NCI-H128 (cell line): ENCODE data around the gene ANKS3.

Experiments used
- DNase-seq: peaks from one replicate; lab custom pipeline; 2025; ENCODE audit not compliant: unreplicated experiment; lab: John Stamatoyannopoulos, UW

Gene ANKS3

DNA sequence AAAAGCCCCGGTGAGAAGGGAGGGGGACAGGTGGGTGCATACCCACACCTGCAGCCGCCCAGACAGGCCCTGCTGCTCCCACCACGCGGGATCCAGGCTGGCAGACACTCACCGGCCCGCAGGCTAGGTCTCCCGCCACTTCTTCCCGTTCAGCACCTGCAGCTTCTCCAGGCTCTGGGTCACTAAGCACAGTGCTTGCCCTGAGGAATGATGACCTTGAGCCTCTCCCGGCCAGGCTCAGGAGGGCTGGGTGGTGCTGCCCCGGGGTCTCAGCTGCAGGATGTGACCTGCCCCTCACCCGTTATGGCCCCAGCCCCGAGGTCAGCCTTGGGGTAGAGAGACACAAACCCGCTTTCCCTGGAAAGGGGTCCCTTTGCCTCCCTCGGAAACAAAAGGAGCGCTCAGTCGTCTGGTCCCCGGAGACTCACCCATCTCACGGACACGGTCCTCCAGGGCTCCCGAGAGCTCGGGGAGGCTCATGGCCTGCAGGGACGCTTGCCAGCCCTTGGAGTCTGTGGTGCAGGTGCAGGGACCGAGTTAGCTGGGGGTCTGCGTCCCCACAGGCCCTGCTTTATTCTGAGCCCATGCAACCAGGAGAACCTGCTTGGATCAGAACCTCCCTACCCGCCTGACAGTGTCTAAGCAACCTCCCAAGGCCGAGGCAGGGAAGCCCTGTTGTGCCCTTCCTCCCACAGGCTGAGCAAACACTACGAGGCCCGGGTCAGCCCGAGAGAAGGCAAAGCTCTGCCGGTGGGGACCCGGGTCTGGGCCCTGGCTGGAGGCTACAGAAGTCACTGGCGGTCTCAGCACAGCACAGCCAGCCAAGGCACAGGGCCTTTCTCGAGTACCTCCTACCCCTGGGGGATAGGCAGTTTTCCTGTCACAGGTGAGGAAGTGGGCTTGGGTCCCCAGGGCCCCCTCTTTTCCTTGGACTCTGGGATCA is 36.9 kb downstream of the ANKS3 start:
- no peak for DNase-seq

DNA sequence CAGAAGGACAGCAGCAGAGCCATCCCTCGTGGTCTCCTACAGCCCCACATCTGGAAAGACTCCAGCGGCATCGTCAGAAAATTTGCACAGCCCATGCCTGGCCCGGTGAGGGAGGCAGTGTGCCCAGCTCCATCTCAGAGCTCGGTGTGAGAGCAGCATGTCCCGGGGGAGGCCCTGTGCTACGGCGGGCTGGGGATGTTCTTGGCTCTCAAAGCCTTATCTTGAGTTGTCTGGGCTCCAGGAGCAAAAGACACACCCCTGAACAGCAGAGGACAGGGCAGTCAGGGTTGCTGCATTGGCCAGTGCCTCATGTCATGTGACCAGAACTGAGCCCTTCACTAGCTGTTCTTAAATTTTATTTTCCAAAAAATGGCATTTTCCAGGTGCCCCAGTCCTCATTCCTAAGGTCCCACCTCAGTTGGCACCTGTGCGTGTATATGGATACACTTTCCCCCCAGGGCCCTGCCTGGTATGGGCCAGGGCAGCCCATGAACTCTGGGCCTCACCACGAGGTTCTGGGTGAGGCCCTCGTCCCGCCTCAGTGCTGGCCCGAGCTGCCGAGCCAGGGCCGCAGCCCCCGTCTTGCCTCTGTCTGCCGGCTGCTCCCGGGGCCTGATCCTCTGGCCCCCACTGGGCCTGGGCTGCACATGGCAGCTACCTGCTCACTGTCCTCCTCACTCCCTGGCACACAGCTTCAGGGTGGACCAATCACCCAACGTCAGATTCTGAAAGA is 37.7 kb downstream of the ANKS3 start:
- no peak for DNase-seq

DNA sequence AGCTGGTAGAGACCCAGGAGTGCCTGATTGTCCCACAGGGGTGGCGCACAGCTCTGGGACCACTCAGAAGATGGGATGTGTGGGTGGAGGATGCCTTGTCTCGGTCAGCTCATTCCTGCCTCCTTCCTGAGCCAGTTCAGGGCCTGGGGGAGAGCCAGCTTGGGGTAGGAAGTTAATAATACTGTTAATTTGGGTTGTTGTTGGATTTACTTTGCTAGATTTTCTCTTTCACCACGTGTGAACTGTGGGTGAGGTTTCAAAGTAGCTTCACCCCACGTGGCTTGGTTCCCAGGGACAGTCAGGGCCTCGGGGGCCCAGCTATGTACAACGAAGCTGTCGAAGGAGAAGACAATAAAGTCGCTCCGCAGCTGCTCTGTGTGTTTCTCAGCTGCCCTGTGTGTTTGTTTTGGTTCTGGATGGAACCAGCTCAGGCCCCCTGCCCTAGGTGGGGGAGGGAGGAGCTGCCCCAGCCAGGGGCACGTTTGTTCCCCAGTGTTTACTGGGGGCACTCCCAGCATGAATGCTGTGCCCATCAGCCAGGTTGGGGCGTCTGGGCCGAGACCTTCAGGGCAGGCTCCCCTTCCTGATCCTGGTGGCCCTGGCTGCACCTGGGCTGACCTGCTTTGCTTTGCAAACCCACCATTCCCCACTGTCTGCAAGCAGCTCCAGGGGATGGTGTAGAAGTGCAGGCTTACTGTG is 38.4 kb downstream of the ANKS3 start:
- no peak for DNase-seq

DNA sequence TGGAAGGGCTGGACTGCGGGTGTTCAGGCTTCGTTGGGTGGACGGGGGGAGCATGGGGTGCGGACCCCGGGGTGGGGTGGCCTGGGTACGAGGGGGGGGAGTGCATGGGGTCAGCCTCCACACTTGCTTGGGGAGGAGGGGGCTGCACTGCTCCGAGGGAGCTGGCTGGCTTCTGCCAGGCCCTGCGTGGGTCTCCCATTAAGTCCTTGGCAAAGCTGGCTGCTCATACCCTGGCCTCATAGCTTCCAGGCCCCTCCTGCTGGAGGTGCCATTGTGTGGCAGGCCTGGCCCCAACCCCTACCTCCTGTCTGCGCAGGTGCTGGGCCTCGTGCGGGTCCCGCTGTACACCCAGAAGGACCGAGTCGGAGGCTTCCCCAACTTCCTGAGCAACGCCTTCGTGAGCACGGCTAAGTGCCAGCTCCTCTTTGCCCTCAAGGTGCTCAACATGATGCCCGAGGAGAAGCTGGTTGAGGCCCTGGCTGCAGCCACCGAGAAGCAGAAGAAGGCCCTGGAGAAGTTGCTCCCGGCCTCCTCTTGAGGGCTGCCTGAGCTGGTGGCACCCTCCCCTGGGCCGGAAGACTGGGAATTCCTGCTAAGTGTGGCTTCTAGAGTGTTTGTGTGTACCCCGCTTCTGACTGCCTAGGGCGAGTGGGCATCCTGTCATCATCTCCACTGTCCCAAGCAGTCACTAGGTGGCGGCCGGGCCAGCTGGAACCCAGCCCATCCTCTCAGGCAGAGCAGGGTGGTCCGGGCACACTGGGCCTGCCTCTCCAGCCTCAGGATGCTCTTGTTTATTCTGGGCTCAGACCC is 39.2 kb downstream of the ANKS3 start:
- no peak for DNase-seq

DNA sequence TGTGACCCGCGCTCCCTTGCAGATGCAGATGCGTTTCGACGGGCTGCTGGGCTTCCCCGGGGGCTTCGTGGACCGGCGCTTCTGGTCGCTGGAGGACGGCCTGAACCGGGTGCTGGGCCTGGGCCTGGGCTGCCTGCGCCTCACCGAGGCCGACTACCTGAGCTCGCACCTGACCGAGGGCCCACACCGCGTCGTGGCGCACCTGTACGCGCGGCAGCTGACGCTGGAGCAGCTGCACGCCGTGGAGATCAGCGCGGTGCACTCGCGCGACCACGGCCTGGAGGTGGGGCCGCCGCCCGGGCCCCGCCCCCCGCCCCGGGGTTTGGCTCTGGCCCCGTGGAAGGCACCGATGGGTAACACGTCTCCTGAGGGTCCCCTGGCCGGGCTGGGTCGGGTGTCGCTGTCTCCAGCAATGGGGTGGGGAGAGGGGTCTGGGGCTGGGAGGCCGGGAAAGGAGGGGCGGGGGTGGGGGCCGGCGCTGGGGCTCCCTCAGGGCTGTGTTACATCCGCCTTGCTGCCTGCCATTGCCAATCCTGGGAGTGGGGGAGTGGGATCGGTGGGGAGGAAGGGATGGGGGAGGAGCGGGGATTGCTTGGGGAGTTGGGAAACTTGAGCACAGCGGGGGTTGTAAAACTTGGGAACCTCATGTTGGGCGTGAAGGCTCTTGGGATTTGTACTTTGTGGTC is 40.0 kb downstream of the ANKS3 start:
- no peak for DNase-seq

DNA sequence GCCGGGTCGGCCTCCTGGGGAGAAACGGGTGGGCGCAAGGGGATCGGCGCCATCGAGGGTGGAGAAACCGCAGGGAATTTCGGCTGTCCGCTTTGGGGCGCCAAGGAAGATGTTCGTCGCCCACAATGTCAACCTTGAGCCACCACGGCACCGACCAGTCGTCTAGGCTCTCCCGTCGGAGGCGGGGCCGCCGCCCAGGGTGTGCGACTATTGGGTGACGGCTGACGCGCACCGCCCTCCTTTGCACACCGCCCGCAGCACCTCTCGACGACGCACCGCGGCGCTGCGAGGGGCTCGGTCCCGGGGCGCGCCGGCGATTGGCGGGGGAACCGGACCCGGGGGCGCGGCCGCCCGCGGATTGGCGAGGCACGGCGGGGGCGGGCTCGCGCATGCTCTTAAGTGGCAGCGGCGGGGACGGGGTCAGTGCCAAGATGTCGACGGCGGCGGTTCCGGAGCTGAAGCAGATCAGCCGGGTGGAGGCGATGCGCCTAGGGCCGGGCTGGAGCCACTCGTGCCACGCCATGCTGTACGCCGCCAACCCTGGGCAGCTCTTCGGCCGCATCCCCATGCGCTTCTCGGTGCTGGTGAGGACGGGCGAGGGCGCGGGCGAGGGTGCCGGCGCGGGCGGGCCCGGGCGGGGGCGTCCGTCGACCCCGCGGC is 40.6 kb downstream of the ANKS3 start, which contains the start of gene NUDT16L1:
NUDT16L1 (plus strand) TSS at position 267 of the 660 bp plus-strand sequence; CDS start at position 432, 165 bp downstream.
- DNase-seq = peak; percentile 83

DNA sequence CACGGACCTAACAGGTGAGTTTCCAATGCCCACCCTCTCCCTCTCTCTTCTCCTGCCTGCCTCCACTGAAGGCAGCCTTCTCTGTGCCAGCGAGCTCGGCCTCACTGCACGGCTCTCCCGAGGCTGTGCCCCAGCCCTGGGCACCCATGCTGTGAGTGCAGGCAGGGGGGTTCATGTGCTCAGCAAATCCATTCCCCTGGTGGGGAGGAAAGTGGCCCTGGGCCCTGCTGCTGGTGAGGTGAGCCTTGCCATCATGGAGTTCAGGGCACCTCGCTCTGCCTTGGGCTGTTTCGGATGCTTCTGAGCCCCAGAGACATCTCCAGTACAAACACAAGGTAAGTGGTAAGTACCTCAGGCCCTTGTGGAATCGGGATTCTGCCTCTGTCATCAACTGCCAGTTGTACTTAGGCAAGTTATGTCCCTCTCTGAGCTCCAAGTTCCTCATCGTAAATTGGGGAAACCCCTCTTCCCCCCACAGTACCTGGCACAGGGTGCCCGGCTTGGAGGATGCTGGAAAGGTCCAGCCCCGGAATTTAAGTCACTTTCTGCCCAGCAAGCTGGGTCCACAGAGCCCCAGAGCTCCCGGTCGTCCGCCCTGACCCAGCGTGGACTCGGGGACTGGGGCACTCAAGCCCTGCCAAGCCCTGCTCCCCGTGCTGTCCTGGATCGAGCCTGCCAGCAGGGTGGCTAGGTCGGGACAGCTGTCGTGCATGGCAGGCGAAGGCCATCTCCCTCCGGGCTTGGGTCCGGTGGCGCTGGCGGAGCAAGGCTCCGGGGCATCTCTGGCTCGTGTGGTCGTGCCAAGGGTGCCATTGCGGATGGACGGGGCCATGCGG is 41.4 kb downstream of the ANKS3 start:
- no peak for DNase-seq

DNA sequence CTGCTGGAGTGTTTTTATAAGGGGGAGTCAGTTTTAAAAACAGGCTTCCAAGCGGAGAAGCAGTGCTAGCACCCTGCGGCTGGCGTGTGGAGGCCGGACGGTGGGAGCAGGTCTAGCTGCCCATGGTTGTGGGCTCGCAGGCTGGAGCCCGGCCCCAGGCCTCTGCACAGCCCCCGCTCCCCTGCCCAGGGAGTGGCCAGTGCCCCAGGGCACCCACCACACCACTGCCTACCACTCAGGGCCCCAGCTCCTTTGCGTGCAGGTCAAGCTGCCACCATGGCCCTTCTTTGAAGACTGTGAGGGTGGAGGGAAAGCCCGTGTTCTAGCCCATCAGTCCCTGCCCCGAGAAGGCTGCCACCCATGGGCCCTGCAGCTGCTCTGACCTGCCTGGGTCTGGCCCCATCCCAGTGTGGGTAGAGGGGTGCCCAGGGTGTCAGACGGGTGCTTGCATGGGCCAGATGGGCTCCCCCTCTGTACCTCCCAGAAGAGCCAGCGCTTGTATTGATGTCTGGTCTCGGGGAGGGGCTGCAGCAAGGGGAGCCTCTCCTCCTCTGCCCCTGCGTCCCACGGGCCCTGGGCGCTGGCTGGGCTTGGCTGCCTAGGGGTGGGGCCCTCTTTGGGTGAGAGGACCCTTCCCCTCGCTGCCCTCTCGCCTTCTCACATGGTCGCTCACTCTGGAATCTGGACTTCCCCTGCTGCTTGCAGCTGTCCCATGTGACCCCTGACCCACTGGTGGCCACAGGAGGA is 42.2 kb downstream of the ANKS3 start:
- no peak for DNase-seq

DNA sequence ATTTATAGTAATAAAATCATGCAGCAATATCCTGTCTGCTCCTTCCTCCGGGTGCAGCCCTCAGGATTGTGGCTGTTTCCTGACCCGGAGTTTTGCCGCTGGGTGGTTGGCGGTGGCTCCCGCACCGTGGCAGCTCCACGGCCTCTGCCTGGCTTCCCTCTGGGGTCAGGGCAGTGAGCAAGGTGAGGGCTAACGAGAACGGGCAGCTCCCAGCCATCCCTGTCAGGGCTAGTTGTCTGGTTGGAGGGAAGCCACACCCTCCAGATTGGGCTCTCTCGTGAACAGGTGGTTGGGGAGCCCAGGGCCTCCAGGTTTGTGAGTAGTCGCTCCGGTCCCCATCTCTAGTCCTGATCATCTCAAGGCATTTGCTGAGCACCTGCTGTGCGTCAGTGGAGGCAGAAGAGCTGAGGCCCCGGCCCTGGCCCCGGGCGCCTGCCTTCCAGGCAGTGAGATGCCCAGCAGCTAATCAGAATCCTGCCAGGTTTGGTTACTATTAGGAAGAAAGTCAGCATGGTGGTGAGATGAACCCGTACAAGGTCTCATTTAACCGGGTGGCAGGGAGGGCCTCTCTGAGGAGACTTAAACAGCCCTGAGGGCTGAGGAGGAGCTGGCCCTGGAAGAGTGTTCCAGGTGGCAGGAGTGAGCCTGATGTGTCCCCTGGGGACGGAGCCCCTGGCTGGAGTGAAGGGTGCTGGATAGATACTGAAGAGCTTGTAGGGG is 43.0 kb downstream of the ANKS3 start:
- no peak for DNase-seq

DNA sequence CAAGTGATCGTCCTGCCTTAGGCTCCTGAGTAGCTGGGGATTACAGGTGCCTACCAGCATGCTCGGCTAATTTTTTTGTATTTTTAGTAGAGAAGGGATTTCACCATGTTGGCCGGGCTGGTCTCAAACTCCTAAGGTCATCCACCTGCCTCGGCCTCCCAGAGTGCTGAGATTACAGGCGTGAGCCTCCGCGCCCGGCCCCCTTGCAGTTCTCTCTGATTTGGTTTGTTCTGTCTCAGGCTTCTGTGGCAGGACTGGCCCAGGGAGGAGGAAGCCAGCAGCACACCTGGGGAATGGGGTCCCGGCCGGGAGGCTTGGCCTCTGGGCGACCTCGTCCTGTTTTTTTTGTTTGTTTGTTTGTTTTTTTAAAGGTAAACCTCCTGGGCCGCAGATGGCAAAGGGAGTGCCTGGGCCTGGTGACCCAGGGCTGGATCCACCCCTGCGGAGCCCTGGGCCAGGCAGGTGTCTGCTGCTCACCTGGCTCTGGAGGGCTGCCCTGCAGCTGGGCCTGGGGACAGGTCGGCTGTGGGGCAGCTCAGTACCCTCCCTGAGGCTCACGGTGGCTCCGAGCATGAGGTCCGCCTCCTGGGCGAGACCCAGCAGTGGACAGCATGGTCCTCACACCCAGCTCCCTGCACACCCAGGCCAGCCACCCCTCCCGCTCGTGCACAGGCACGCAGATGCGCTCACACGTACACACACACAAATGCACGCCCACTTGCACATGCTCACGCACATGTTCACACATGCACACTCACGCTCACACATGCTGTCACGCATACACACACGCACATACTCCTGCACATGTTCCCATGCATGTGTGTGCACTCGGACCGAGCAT is 44.0 kb downstream of the ANKS3 start:
- DNase-seq = no peak

DNA sequence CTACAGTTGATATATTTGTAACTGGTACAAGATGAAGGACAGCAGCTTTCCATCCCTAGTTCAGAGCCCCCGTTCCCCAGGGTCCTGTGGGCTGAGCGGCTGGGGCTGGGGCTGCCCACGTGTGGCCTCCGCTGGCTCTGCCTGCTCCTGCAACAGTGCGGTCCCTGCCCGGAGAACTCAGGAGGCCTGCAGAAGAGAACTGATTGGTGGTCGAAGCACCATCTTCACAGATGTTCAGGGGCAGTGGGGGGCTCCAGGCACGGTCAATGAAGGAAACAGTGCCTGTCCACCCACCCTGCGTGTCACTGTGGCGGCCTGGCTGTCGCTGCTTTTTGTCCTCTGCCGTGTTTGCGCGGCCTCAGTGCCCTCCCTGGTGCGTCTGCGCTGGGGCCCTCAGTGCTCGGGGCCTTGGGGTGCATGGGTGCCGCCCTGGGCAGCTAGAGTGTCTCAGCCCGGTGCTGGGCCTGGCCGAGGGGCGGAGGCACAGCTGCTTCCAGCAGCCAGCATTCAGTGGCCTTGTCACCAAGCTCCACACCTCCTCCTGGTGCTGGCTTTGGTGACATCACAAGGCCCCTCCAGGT is 44.9 kb downstream of the ANKS3 start:
- DNase-seq = no peak

DNA sequence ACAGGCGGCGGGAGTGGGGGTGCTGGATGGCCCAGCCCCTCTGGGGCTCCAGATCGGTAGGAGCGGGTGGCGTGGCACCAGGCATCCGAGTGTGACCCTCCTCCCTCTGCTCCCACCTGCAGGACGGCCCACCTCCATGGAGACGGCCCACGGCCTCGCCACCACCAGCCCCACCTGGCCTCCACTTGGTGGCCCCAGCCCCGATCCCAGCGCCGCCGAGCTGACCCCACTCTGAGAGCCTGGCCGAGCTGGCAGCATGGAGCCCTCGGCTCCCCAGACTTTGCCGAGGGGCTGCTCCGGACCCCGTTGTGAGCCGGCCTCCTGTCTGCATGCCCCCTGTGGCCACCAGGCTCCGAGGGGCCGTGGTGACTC is 45.4 kb downstream of the ANKS3 start:
- no peak for DNase-seq

DNA sequence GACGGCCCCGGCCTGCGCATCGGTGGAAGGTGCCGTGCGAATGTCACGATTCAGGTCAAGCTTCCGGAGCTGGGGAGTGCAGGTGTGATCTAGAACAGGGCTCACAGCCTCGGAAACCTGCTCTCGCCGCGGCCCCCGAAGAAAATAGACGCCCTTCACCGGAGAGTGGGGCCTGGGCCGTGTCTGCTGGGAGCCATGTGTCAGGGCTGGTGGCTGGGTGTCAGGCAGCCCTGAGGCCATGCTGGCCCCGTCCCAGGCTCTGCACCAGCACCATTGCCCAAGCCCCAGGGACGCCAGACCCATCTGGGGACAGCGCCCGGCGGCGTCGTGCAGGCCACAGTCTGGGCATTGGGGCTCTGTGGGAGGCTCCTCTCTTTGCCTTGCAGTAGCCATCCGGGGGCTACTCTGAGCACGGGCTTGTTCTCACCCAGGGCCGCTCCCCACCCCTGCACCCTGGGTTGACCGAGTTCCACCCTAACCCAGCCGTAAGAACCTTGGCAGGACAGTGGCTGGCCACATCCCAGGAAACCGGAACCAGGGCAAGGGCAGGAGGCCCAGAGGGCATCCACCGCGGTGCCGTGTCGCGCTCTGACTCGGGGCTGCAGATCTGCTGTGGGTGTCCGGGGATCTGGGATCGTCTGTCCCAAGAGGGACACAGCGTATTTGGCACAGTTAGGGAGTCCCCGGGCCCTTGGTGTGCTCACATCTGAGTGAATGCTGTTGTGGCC is 46.0 kb downstream of the ANKS3 start:
- no peak for DNase-seq

DNA sequence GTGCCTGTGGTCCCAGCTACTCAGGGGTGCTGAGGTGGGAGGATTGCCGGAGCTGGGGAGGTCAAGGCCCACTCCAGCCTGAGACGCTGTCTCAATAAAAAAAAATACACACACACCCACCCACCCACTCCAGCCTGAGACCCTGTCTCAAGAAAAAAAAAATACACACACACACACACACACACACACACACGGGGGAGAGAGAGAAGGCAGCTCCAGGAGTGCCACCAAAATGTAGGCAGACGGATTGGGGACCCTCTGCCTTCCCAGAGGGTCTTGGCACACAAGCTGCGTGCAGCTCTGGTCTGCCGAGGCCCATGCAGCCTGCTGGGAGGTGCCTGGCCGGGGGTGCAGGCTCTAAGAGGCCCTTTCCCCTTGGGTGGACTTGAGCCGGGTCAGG is 46.7 kb downstream of the ANKS3 start:
- DNase-seq = no peak

DNA sequence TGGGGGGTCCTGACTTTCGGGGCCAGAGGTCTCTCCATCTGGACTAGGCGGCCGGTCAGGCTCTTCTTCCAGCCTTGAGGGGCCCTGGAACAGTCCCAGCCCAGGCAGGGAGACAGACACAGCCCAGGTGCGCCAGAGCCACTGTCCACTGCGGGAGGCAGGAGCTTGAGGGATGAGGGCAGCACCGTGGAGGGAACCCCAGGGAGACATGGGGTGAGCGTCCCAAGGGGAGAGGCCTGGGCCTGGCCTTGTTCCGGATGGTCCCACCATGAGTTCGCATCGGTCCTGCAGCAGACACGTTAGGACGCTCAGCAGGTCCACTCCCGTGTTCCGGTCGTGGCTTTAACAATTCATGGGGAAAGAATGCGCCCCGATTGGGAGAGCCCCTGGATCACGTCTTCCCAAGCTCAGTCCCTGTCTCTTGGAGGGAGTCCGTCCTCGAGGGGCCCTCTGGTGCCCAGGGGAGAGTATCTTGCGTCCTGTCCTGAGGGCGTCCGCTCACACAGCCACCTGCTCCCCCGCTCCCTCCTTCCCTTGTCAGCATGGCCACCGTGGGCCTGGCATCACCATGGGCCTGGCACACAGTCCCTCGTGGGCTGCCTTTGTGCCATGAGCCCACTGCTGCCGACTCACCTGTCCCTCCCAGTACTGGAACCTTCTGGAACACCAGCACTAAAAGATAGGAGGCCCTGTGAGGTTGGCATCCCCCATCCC is 47.4 kb downstream of the ANKS3 start:
- DNase-seq = no peak
